Measurements from ENCODE around the gene GOLPH3L.
"Not testable (repeated sequence)": the region's sequence is repeated elsewhere in the genome, so short reads cannot be mapped to it uniquely, and the experiment has no call there.

The GOLPH3L gene

GRCh38 chr1:150657064-150657463, 39.9 kb downstream of the GOLPH3L start:
- DNase-seq = not testable (repeated sequence)

GRCh38 chr1:150654635-150655034, 42.3 kb downstream of the GOLPH3L start:
- not testable (repeated sequence) for DNase-seq

GRCh38 chr1:150650193-150650592, 46.8 kb downstream of the GOLPH3L start:
- no peak for DNase-seq

DNA sequence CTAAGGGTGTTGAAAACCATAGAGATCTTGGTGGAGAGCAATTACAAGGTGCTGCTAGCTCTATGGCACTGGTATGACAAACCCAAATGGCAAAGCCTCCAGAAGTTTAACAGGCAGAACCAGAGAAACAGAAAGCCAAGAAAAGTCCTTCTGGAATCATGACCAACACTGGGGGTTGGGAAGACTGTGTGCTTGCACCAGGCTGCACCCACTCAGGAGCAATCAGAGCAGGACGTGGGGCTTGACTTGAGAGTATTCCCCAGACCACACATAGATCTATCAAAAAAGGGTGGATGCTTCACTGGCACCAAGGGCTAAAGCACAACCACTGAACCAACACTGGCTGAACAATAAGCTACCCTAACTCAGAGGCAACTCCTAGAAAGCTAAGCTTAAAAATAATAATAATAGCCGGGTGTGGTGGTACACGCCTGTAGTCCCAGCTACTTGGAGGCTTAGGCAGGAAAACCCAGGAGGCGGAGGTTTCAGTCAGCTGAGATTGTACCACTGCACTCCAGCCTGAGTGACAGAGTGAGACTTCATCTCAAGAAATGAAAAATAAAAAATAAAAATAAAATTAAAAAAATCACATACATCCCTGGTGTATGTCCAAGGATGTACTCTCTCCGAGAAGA, 47.4 kb downstream of the GOLPH3L start:
- DNase-seq = no peak

GRCh38 chr1:150642296-150642695, 54.7 kb downstream of the GOLPH3L start:
- DNase-seq = no peak

- not testable (repeated sequence) for DNase-seq
Measured at GRCh38 chr1:150641126-150641815, 55.7 kb downstream of the GOLPH3L start.

DNA sequence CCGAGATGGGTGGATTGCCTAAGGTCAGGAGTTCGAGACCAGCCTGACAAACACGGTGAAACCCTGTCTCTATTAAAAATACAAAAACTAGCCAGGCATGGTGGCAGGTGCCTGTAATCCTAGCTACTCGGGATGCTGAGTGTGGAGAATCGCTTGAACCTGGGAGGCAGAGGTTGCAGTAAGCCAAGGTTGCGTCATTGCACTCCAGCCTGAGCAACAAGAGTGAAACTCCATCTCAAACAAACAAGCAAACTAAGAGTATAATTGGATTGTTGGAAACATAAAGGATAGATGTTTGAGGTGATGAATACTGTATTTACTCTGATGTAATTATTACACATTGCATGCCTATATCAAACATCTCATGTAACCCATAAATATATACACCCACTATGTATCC, 58.5 kb downstream of the GOLPH3L start:
- DNase-seq = not testable (repeated sequence)

DNA sequence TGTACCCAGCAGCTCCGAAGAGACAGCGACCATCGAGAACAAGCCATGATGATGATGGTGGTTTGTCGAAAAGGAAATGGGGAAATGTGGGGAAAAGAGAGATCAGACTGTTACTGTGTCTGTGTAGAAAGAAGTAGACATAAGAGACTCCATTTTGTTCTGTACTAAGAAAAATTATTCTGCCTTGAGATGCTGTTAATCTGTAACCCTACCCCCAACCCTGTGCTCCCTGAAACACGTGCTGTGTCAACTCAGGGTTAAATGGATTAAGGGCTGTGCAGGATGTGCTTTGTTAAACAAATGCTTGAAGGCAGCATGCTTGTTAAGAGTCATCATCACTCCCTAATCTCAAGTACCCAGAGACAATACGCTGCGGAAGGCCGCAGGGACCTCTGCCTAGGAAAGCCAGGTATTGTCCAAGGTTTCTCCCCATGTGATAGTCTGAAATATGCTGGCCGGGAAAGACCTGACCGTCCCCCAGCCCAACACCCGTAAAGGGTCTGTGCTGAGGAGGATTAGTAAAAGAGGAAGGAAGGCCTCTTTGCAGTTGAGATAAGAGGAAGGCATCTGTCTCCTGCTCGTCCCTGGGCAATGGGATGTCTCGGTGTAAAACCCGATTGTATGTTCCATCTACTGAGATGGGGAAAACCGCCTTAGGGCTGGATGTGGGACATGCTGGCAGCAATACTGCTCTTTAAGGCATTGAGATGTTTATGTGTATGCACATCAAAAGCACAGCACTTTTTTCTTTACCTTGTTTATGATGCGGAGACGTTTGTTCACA, 61.9 kb downstream of the GOLPH3L start:
- not testable (repeated sequence) for DNase-seq

DNA sequence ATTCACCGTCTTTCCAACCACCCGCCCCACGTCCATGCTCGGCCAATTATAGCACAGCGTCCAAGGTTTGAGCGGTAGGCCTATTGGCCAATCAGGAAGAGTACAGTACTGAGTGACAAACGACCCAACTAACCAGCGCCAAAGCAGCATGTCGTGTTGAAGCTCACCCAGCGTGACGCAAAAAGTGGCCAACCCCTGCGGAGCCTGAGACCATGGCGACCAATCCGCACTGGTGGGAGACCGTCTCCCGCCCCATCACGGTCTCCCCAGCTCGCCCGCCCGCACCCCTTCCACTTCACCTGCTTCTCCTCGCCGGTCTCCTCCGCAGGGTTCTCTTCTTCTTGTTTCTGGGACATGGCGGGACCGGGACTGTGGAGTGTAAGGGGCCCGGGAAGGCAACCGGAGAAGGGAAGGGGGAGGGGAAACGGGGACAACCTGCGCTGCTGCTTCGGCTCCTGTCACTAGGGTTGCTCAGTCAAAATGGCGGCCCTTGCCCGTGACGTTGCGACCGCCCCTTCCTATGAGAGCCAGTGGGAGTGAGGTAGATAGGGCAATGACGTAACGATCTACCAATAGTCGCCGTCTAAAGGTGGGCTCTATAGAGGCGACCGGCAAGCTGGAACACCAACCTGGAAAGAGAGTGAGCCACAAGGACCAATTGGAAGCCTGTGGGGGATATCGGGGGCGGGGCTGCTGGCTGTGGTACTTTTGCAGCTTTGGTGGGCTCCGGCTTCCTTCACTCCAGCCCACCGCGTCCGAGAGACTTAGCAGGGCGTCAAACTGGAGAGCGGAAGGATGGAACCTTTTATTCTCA, 67.6 kb downstream of the GOLPH3L start, which contains the start of gene ENSA:
ENSA (minus strand) TSS at position 498 of the 814 bp plus-strand sequence; CDS start at position 356, 142 bp downstream.
- DNase-seq = peak; percentile 98

DNA sequence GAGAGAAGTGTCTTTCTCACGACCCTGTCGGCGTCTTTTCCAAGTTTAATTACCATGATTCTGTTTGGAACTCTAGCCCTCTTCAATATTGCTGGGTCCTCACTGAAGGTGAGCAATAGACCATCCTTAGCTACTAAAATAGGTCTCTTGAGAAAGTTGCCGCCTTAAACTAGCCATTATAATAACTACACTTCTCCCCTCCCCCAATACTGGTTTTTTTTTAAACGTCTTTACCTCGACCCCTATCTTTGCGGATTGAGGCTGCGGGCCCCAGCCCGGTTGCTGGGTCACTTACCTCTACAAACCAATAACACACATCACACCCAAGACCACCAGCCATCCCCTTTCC, 68.2 kb downstream of the GOLPH3L start:
- no peak for DNase-seq

DNA sequence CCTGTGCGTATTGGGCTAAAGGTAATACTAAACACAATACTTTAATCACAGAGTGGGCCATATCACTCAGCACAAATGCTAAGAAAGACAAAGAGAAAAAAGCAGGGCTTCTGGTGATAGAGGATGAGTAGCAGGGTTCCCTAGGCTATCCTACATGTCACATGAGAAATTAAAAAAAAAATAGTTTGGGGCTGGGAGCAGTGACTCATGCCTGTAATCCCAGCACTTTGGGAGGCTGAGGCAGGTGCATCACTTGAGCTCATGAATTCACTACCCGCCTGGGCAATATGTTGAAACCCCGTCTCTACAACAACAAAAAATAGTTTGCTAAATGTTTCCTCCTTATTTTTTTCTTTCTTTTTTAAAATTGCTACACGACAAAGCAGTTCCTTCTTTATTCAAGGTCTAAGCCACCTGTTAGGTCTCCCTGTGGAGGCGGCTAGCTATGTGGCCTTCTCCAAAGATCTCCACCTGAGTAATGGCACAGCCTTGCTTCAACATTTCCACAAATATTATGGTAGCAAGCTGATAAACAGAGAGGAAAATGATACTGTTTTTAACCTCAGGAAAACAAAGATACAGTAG, 69.0 kb downstream of the GOLPH3L start:
- DNase-seq = no peak

GRCh38 chr1:150626150-150626549, 70.8 kb downstream of the GOLPH3L start:
- no peak for DNase-seq

GRCh38 chr1:150624546-150624945, 72.4 kb downstream of the GOLPH3L start:
- not testable (repeated sequence) for DNase-seq

DNA sequence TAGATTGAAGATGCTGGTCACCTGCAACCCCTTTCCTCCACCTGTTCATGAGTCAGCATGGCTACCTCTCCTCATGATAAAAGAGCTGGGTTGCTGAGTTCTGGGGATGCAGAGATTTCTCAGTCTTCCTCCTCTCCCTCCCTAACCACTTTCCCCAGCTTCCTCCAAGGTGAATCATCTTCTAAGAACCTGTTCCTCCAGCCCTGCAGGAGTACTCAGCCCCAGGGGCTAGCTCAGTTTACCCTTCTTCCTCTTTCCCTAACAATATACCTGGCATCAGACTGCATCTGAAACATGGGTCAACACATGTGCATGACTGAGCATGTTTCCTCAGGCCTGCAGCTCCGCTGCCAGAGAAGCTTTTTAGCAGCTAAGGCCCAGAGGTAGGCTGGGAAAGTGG, 72.8 kb downstream of the GOLPH3L start:
- not testable (repeated sequence) for DNase-seq

- DNase-seq = no peak
Measured at GRCh38 chr1:150622303-150622975, 74.5 kb downstream of the GOLPH3L start.

DNA sequence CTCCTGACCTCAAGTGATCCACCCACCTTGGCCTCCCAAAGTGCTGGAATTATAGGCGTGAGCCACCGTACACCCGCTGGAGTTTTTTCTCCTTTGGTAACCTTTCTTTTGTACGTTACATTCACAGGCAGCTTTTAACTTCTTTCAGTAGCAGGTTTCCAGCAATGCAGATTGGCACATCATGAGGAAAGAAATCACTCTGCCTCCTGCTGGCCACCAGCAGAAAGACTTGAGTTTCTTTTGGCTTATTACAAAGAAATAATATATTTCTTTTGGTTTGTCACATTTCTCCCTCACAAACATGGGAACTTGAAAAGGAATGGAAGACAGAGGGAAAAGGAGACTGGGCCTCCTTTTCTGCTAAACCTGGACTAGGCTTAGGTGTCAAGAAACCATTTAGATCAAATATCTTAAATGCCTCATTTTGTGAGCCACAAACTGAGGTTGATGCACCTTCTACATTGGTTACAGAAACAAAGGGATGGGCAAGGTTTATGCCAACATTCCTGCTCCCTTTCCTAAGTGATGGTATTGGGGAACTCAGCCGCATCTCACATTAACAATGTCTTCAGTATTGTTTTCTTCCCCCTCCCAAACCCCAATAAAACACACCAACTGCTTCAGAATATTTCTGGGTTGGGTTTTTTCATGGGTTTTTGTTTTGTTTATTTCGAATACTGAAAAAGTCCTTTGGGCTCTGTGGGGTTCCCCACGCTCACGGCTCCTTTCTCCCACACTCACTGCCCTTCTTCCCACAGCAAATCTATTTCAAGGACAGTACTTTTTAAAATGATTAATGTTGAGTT, 75.3 kb downstream of the GOLPH3L start:
- peak; percentile 66 to 75 for DNase-seq

DNA sequence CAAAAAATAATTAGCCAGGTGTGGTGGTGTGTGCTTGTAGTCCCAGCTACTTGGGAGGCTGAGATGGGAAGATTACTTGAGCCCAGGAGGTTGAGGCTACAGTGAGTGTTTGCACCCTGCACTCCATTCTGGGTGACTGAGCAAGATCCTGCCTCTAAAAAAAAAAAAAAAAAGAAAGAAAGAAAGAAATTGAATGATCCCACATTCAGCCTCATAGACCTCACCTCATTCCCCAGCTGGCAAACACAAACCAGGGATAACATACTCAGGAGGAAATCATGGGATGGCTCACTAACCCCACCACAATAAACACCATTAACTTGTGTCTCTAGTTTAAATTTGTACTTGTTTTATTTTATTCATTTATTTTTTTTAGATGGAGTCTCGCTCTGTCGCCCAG, 76.0 kb downstream of the GOLPH3L start:
- no peak for DNase-seq

- peak in 1 of 2 donors; percentile 40 for DNase-seq
Measured at GRCh38 chr1:150619576-150620509, 77.1 kb downstream of the GOLPH3L start.

GRCh38 chr1:150615346-150616201, 81.4 kb downstream of the GOLPH3L start:
- DNase-seq = no peak
